ENCODE measurements around the gene KRTAP2-4. TPM values are rescaled to one million over a fixed set of nuclear protein-coding genes. Genes with fewer than 3 reads are reported as not detected.
"Not testable (repeated sequence)": the region's sequence is repeated elsewhere in the genome, so short reads cannot be mapped to it uniquely, and the experiment has no call there.

Gene KRTAP2-4
- total RNA-seq, 2 experiments from 2014 or later, result not detected

- Mint-ChIP-seq H3K36me3 (no peaks in the 10 kb centered on the region), H3K4me1 (no peaks in the 10 kb centered on the region), H3K4me3 (no peak overlapping the region), H3K27ac (no peak overlapping the region), H3K27me3 (peaks cover 20% of the 10 kb centered on the region), H3K9me3 (ENCODE audit: low read depth) (peaks cover 3% of the 10 kb centered on the region)
- CTCF ChIA-PET, result no interaction called here
- DNase-seq (no peak), ATAC-seq (no peak)
Measured at GRCh38 chr17:41037853-41038350, 27.8 kb downstream of the KRTAP2-4 start.

GRCh38 chr17:41034346-41034935 lies 31.2 kb downstream of the KRTAP2-4 start, which contains the start of gene KRTAP1-3:
Gene KRTAP1-3, minus strand, starts transcription at chr17:41034874. Its CDS starts 53 bp downstream, at chr17:41034821.
- ATAC-seq; H3K27ac Mint-ChIP-seq; H3K4me3 Mint-ChIP-seq; CTCF ChIA-PET; DNase-seq; H3K36me3 Mint-ChIP-seq; H3K9me3 Mint-ChIP-seq (ENCODE audit: low read depth); H3K4me1 Mint-ChIP-seq: not testable (repeated sequence)
- peaks cover 30% of the 10 kb centered on the region for H3K27me3 Mint-ChIP-seq

- DNase-seq (no peak), ATAC-seq (no peak)
- CTCF ChIA-PET, result no interaction called here
- H3K27ac Mint-ChIP-seq, result no peak within 1 kb of the TSS
- no peaks in the 10 kb centered on the region for H3K36me3 Mint-ChIP-seq
- H3K4me3 Mint-ChIP-seq, result no peak within 1 kb of the TSS
- H3K27me3 Mint-ChIP-seq, result peaks cover 52% of the 10 kb centered on the region
- H3K4me1 Mint-ChIP-seq, result no peaks in the 10 kb centered on the region
- no peaks in the 10 kb centered on the region for H3K9me3 Mint-ChIP-seq (ENCODE audit: low read depth)
Measured at GRCh38 chr17:41029633-41030245, 35.9 kb downstream of the KRTAP2-4 start, which contains the start of gene KRTAP1-4. Gene KRTAP1-4, minus strand, starts transcription at chr17:41030195. Its CDS starts 117 bp downstream, at chr17:41030078.

- DNase-seq (no peak), ATAC-seq (no peak)
- Mint-ChIP-seq H3K4me3 (no peak within 1 kb of the TSS), H3K27ac (no peak within 1 kb of the TSS), H3K36me3 (no peaks in the 10 kb centered on the region), H3K27me3 (peaks cover 49% of the 10 kb centered on the region), H3K4me1 (no peaks in the 10 kb centered on the region), H3K9me3 (ENCODE audit: low read depth) (no peaks in the 10 kb centered on the region)
- CTCF ChIA-PET, result no interaction called here
Measured at GRCh38 chr17:41026715-41027471, 38.8 kb downstream of the KRTAP2-4 start, which contains the start of gene KRTAP1-5. Gene KRTAP1-5, minus strand, starts transcription at chr17:41027208. Its CDS starts 53 bp downstream, at chr17:41027155.

GRCh38 chr17:41024697-41025096 lies 41.0 kb downstream of the KRTAP2-4 start:
- no peaks in the 10 kb centered on the region for H3K36me3 Mint-ChIP-seq
- CTCF ChIA-PET, result no interaction called here
- DNase-seq, result no peak
- H3K27ac Mint-ChIP-seq, result no peak overlapping the region
- H3K4me1 Mint-ChIP-seq, result no peaks in the 10 kb centered on the region
- H3K27me3 Mint-ChIP-seq, result peaks cover 37% of the 10 kb centered on the region
- no peak overlapping the region for H3K4me3 Mint-ChIP-seq
- H3K9me3 Mint-ChIP-seq (ENCODE audit: low read depth), result no peaks in the 10 kb centered on the region
- ATAC-seq, result no peak

GRCh38 chr17:41020336-41020735 lies 45.3 kb downstream of the KRTAP2-4 start:
- no peak for ATAC-seq
- no peaks in the 10 kb centered on the region for H3K9me3 Mint-ChIP-seq (ENCODE audit: low read depth)
- CTCF ChIA-PET, result no interaction called here

GRCh38 chr17:41019415-41019814 lies 46.3 kb downstream of the KRTAP2-4 start:
- ATAC-seq (no peak), DNase-seq (no peak)
- Mint-ChIP-seq H3K27me3 (peaks cover 15% of the 10 kb centered on the region), H3K4me3 (no peak overlapping the region), H3K36me3 (no peaks in the 10 kb centered on the region), H3K27ac (no peak overlapping the region), H3K4me1 (no peaks in the 10 kb centered on the region), H3K9me3 (ENCODE audit: low read depth) (no peaks in the 10 kb centered on the region)
- CTCF ChIA-PET, result interaction anchor here (0.7 kb wide), 1 partner anchor 45 kb away, joined by 3 read pairs; no protein-coding TSS in a partner anchor

More at GRCh38 chr17:41020336-41020735, 45.3 kb downstream of the KRTAP2-4 start:
- Mint-ChIP-seq H3K27me3 (peaks cover 17% of the 10 kb centered on the region), H3K27ac (no peak overlapping the region), H3K4me1 (no peaks in the 10 kb centered on the region), H3K36me3 (no peaks in the 10 kb centered on the region), H3K4me3 (no peak overlapping the region)
- DNase-seq, result no peak

- Mint-ChIP-seq H3K36me3 (no peaks in the 10 kb centered on the region), H3K4me3 (no peak overlapping the region), H3K9me3 (ENCODE audit: low read depth) (no peaks in the 10 kb centered on the region), H3K27ac (no peak overlapping the region), H3K4me1 (no peaks in the 10 kb centered on the region), H3K27me3 (peaks cover 13% of the 10 kb centered on the region)
- DNase-seq (no peak), ATAC-seq (no peak)
- CTCF ChIA-PET, result no interaction called here
Measured at GRCh38 chr17:41018541-41018940, 47.1 kb downstream of the KRTAP2-4 start.

GRCh38 chr17:41016578-41017215 lies 49.0 kb downstream of the KRTAP2-4 start:
- ATAC-seq (no peak), DNase-seq (no peak)
- Mint-ChIP-seq H3K4me1 (no peaks in the 10 kb centered on the region), H3K36me3 (no peaks in the 10 kb centered on the region), H3K27ac (no peak overlapping the region), H3K4me3 (no peak overlapping the region), H3K9me3 (ENCODE audit: low read depth) (no peaks in the 10 kb centered on the region), H3K27me3 (peaks cover 14% of the 10 kb centered on the region)
- CTCF ChIA-PET, result no interaction called here

- H3K4me1 Mint-ChIP-seq, result no peaks in the 10 kb centered on the region
- DNase-seq (no peak), ATAC-seq (no peak)
- no peak overlapping the region for H3K4me3 Mint-ChIP-seq
- H3K9me3 Mint-ChIP-seq (ENCODE audit: low read depth), result no peaks in the 10 kb centered on the region
- CTCF ChIA-PET, result no interaction called here
- no peaks in the 10 kb centered on the region for H3K36me3 Mint-ChIP-seq
- no peak overlapping the region for H3K27ac Mint-ChIP-seq
- peaks cover 17% of the 10 kb centered on the region for H3K27me3 Mint-ChIP-seq
Measured at GRCh38 chr17:41015454-41015853, 50.2 kb downstream of the KRTAP2-4 start.

Other genes starting within 250 kb of the KRTAP2-4 start
- 10 to 100 TPM; 19.2 to 33.7 TPM for gene KRT10, start 243.3 kb downstream of the KRTAP2-4 start, total RNA-seq
- not detected for gene KRT12, start 198.7 kb downstream of the KRTAP2-4 start, total RNA-seq
- gene KRT20, start 180.6 kb downstream of the KRTAP2-4 start, total RNA-seq, result not detected
- gene KRT23, start 128.2 kb downstream of the KRTAP2-4 start, total RNA-seq, result not detected
- not detected for gene KRT39, start 98.9 kb downstream of the KRTAP2-4 start, total RNA-seq
- gene KRT40, start 81.6 kb downstream of the KRTAP2-4 start, total RNA-seq, result not detected
- gene KRTAP3-3, start 71.7 kb downstream of the KRTAP2-4 start, total RNA-seq, result not detected
- gene KRTAP3-2, start 66.0 kb downstream of the KRTAP2-4 start, total RNA-seq, result not detected
- not detected for gene KRTAP3-1, start 56.8 kb downstream of the KRTAP2-4 start, total RNA-seq
- not detected for gene KRTAP1-5, start 38.7 kb downstream of the KRTAP2-4 start, total RNA-seq
- not detected for gene KRTAP1-4, start 35.7 kb downstream of the KRTAP2-4 start, total RNA-seq
- not detected for gene KRTAP1-3, start 31.0 kb downstream of the KRTAP2-4 start, total RNA-seq
- not detected for gene KRTAP1-1, start 24.4 kb downstream of the KRTAP2-4 start, total RNA-seq
- not detected for gene KRTAP2-1, start 18.6 kb downstream of the KRTAP2-4 start, total RNA-seq
- not detected for gene KRTAP2-2, start 10.6 kb downstream of the KRTAP2-4 start, total RNA-seq
- not detected for gene KRTAP2-3, start 5.8 kb downstream of the KRTAP2-4 start, total RNA-seq
- gene KRTAP4-7, start 18.3 kb upstream of the KRTAP2-4 start, total RNA-seq, result not detected
- gene KRTAP4-8, start 32.3 kb upstream of the KRTAP2-4 start, total RNA-seq, result not detected
- not detected for gene KRTAP4-16, start 36.3 kb upstream of the KRTAP2-4 start, total RNA-seq
- not detected for gene KRTAP4-9, start 39.5 kb upstream of the KRTAP2-4 start, total RNA-seq
- not detected for gene KRTAP4-11, start 52.5 kb upstream of the KRTAP2-4 start, total RNA-seq
- not detected for gene KRTAP4-12, start 58.3 kb upstream of the KRTAP2-4 start, total RNA-seq
- not detected for gene KRTAP4-6, start 74.7 kb upstream of the KRTAP2-4 start, total RNA-seq
- not detected for gene KRTAP4-5, start 83.9 kb upstream of the KRTAP2-4 start, total RNA-seq
- gene KRTAP4-4, start 94.9 kb upstream of the KRTAP2-4 start, total RNA-seq, result not detected
- not detected for gene KRTAP4-3, start 102.3 kb upstream of the KRTAP2-4 start, total RNA-seq
- not detected for gene KRTAP4-2, start 112.3 kb upstream of the KRTAP2-4 start, total RNA-seq
- gene KRTAP4-1, start 119.0 kb upstream of the KRTAP2-4 start, total RNA-seq, result not detected
- gene KRTAP9-1, start 124.0 kb upstream of the KRTAP2-4 start, total RNA-seq, result not detected
- not detected for gene KRTAP9-2, start 160.8 kb upstream of the KRTAP2-4 start, total RNA-seq
- gene KRTAP9-3, start 166.6 kb upstream of the KRTAP2-4 start, total RNA-seq, result not detected
- not detected for gene KRTAP9-8, start 172.1 kb upstream of the KRTAP2-4 start, total RNA-seq
- not detected for gene KRTAP9-4, start 183.8 kb upstream of the KRTAP2-4 start, total RNA-seq
- gene KRTAP9-9, start 189.5 kb upstream of the KRTAP2-4 start, total RNA-seq, result not detected
- not detected for gene KRTAP9-6, start 199.5 kb upstream of the KRTAP2-4 start, total RNA-seq
- not detected for gene KRTAP9-7, start 209.8 kb upstream of the KRTAP2-4 start, total RNA-seq
- gene KRTAP29-1, start 237.0 kb upstream of the KRTAP2-4 start, total RNA-seq, result not detected
- not detected for gene KRTAP16-1, start 243.4 kb upstream of the KRTAP2-4 start, total RNA-seq
- gene KRTAP17-1, start 249.8 kb upstream of the KRTAP2-4 start, total RNA-seq, result not detected